Right atrium auricular region (tissue), 2 donors: Measurements from ENCODE around the gene RPS27. TPM values are rescaled to one million over a fixed set of nuclear protein-coding genes. Genes with fewer than 3 reads are reported as not detected.

ENCODE experiments used
- DNase-seq: peaks from one replicate; pipeline ENCODE4 v3.0.0-alpha.2; 2019; ENCODE audit warnings: low spot score
- H3K27ac ChIP-seq, 2 donors: fragments of 200-600 bp; sonication (generic); 1 replicate in 1 of 2; 2 replicates in 1 of 2; pipeline ENCODE4 v1.5.1; 2016 to 2019
- H3K27me3 ChIP-seq, 2 donors: fragments of 200-600 bp; sonication (generic); one replicate each; pipeline versions ENCODE4 v1.5.1 to v1.6.0; 2017 to 2019
- H3K36me3 ChIP-seq: fragments of 200-600 bp; sonication (generic); one replicate; pipeline ENCODE4 v1.5.1; 2016
- H3K4me1 ChIP-seq, 2 donors: fragments of 200-600 bp; sonication (generic); one replicate each; pipeline versions ENCODE4 v1.5.1 to v1.6.0; 2017 to 2019
- H3K4me3 ChIP-seq, 2 donors: fragments of 200-600 bp; sonication (generic); 1 replicate in 1 of 2; 2 replicates in 1 of 2; pipeline ENCODE4 v1.5.1; 2017 to 2019; ENCODE audit warnings: mild to moderate bottlenecking in 1 of 2, moderate library complexity in 1 of 2
- H3K9me3 ChIP-seq, 2 donors: fragments of 200-600 bp; sonication (generic); one replicate each; pipeline ENCODE4 v1.5.1; 2019
- CTCF ChIP-seq, 2 donors: fragments of 200-600 bp; sonication (generic); IDR thresholded peaks; one replicate each; pipeline ENCODE4 v1.5.1; 2019; ENCODE audit warnings: antibody characterized with exemption in 2 of 2
- total RNA-seq, 2 donors: library from RNA; depleted of rRNA; stranded (reverse); fragments of >200 nt; gene quantifications; one replicate each; pipeline ENCODE4 v1.1.0, GENCODE V29; 2016

The RPS27 gene
- total RNA-seq, 2 donors from 2014 or later: 709 to 1,582 TPM

- H3K4me3 ChIP-seq: peak overlapping the region in 1 of 2 donors; percentile 88
- no peaks in the 10 kb centered on the region for H3K27me3 ChIP-seq
- H3K36me3 ChIP-seq: peaks cover 26% of the 10 kb centered on the region
- H3K4me1 ChIP-seq: peaks cover 0 to 71% of the 10 kb centered on the region in 2 donors
- no peak for DNase-seq
- H3K9me3 ChIP-seq: no peaks in the 10 kb centered on the region
- TF ChIP-seq CTCF (IDR thresholded peaks at IDR 0.05): no peak
- H3K27ac ChIP-seq: peak overlapping the region; percentile 94 to 97
These were observed 31.7 kb upstream of the RPS27 start for GRCh38 chr1:153958961-153959260.

- no peak overlapping the region for H3K4me3 ChIP-seq
- no peak for TF ChIP-seq CTCF (IDR thresholded peaks at IDR 0.05)
- DNase-seq: no peak
- H3K36me3 ChIP-seq: peaks cover 21% of the 10 kb centered on the region
- peaks cover 0 to 76% of the 10 kb centered on the region in 2 donors for H3K4me1 ChIP-seq
- H3K9me3 ChIP-seq: no peaks in the 10 kb centered on the region
- peak overlapping the region; percentile 94 to 97 for H3K27ac ChIP-seq
- H3K27me3 ChIP-seq: no peaks in the 10 kb centered on the region
These were observed 31.1 kb upstream of the RPS27 start for GRCh38 chr1:153959454-153959853.

GRCh38 chr1:153960206-153960605, 30.4 kb upstream of the RPS27 start:
- peak overlapping the region; percentile 94 to 97 for H3K27ac ChIP-seq
- H3K27me3 ChIP-seq: no peaks in the 10 kb centered on the region
- no peak overlapping the region for H3K4me3 ChIP-seq
- no peaks in the 10 kb centered on the region for H3K9me3 ChIP-seq
- TF ChIP-seq CTCF (IDR thresholded peaks at IDR 0.05): no peak
- H3K36me3 ChIP-seq: peaks cover 16% of the 10 kb centered on the region
- H3K4me1 ChIP-seq: peaks cover 0 to 80% of the 10 kb centered on the region in 2 donors
- DNase-seq: no peak

GRCh38 chr1:153961421-153961820, 29.1 kb upstream of the RPS27 start:
- no peaks in the 10 kb centered on the region for H3K27me3 ChIP-seq
- H3K36me3 ChIP-seq: peaks cover 16% of the 10 kb centered on the region
- TF ChIP-seq CTCF (IDR thresholded peaks at IDR 0.05): no peak
- DNase-seq: no peak
- peaks cover 0 to 77% of the 10 kb centered on the region in 2 donors for H3K4me1 ChIP-seq
- H3K27ac ChIP-seq: peak overlapping the region; percentile 97 to 98
- peak overlapping the region in 1 of 2 donors; percentile 81 for H3K4me3 ChIP-seq
- no peaks in the 10 kb centered on the region for H3K9me3 ChIP-seq

- Histone ChIP-seq H3K4me1 (peaks cover 0 to 73% of the 10 kb centered on the region in 2 donors), H3K9me3 (no peaks in the 10 kb centered on the region), H3K27ac (peak overlapping the region; percentile 97 to 98), H3K4me3 (peak overlapping the region; percentile 79 to 81), H3K36me3 (peaks cover 16% of the 10 kb centered on the region), H3K27me3 (no peaks in the 10 kb centered on the region)
- peak; percentile 76 for DNase-seq
- no peak for TF ChIP-seq CTCF (IDR thresholded peaks at IDR 0.05)
These were observed 28.2 kb upstream of the RPS27 start for GRCh38 chr1:153962088-153963029.
